HG03342 (cell line): Measurements from ENCODE around the gene TPRA1.

Source experiments
- ATAC-seq: cut with Tn5 transposase; IDR thresholded peaks from one replicate; pipeline ENCODE4 v1.9.1; 2021; ENCODE audit warnings: mild to moderate bottlenecking, moderate library complexity; ENCODE audit not compliant: unreplicated experiment

The TPRA1 gene

DNA sequence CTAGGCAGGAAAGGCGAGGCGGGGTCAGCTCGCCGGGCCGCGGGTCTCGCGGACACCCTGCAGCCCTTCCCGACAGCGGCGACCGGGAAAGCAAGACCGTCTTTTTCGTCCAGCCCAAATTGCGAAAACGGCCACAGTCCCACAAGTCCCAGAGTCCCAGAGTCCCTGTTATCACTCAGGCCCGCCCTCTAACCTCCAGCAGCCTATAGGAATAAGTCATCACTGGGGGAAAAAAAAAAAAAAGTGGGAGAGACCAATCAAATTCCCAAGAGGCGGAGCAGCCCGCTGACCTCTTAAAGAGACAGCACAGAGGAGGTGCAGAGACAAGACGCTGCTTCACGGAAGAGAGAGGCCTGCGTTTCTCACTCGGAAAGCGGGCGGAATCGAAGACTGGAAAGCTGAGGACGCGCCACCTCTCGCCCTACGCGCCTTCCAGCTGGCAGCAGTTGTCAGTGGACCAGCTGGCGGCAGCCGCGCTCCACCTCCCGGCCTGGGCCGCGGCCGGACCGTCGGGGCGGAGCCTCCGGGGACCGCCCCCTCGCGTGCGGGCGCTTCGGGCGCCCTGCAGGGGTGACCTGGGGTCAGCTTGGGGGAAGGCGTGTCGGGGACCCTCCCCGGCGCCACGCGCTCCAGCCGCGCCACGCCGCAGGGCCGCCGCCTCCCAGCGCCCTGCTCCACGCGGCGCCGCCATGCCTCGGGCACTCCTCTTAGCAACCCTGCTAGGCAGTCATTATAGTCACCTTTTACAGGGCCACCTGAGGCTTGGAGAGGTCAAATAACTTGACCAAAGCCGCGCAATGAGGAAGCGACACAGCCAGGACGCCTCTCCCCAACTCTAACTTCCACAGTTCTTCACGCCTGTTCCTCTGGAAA lies at the start of gene TPRA1:
Gene TPRA1 (minus strand): TSS at position 141 of the 873 bp plus-strand sequence. CDS start 10,587 bp downstream, outside the sequence.
- ATAC-seq: peak; percentile 77

DNA sequence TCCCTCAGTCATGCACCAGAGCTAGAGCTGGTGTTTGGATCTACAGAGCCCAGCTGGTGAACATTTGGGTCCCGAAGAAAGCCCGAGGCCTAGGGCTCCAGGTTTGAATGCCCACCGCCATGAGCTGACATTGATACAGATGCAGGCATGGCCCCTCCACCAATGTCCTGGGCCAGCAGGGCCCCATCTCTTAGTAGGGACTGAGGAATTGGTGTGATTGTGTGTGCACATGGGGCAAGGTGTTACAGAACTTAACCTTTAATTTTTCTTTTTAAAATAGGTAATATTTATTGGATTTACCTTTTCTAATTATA lies 49.5 kb upstream of the TPRA1 start:
- ATAC-seq: no peak

DNA sequence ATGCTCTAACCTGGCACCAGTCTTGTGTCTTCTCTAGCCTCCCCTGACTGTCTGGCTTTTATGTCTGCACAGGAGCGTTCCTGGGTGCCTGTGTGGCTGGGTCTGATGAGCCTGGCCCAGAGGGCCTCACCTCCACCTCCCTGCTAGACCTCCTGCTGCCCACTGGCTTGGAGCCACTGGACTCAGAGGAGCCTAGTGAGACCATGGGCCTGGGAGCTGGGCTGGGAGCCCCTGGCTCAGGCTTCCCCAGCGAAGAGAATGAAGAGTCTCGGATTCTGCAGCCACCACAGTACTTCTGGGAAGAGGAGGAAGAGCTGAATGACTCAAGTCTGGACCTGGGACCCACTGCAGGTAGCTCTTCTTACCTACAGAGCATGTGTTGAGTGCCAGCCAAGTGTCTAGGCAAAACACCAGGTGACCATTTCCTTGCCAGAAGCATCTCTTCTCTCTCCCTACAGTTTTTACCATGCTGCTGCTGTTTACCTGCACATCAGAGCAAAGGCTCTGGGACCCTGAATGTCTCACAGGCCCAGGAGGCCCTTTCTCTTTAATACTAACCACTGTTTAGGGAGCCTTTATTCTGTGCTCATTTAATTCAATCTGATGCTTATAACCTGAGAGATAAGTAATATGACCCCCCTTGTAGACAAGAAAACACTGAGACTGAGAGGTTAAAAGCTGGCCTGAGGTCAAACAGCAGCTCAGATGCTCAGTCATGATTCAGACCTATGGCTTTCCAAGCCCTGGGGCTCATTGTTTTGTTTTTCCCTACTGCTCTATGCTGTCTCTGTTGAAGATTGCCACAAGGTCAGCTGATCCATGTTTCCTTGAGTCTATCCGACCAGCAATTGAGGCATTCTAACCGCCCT lies 48.9 kb upstream of the TPRA1 start:
- ATAC-seq: no peak

DNA sequence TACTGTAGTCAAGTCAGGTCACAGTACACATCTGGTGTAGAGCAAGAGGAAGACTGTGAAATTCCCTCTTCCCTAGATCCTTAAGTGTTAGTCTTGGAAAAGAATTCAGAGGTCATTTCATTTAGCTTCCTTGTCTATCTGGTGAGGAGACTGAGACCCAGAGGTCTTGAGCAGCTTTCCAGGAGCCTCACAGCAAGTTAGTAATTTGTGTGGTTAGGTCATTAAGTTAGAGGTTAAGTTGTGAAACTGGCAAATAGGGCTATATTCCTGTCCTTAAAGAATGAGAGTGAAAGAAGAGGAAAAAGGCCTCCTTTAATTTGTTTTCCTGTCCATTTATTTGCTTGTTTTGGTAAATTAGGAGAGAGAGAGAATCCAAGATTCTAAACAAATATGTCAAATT lies 47.4 kb upstream of the TPRA1 start:
- no peak for ATAC-seq

DNA sequence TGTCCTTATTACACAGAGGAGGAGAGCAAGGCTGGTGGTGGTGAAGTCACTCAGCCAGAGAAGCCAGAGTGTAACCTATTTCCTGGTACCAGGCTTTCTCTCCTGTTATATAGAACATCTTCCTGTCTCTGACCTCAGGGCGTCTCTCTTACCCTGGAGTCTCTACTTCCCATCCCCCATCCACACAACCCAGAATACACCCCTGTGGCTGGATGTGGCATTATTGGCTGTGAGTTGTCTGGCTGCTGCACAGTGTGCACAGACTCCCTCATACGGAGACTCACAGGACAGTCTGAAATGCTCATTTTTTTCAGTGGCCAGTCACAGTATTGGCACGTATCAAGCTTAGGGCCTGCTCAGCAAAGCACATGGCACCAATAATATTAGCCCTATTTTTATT lies 47.0 kb upstream of the TPRA1 start:
- ATAC-seq: no peak

DNA sequence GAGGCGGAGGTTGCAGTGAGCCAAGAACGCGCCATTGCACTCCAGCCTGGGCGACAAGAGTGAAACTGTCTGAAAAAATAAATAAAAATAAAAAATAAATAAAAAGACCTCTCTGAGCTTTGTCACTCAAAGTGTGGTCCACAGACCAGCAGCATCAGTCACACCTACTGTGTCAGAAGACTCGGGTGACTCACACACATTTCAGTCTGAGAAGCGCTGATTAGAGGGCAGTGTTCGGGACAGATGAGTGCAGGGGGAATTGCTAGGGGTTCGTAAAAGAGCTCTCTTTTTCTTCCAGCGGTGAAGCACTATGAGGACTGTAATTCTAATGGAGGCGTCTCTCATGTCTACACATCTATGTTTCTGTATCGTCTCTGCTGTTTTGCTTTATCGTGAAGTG lies 44.1 kb upstream of the TPRA1 start:
- ATAC-seq: no peak

DNA sequence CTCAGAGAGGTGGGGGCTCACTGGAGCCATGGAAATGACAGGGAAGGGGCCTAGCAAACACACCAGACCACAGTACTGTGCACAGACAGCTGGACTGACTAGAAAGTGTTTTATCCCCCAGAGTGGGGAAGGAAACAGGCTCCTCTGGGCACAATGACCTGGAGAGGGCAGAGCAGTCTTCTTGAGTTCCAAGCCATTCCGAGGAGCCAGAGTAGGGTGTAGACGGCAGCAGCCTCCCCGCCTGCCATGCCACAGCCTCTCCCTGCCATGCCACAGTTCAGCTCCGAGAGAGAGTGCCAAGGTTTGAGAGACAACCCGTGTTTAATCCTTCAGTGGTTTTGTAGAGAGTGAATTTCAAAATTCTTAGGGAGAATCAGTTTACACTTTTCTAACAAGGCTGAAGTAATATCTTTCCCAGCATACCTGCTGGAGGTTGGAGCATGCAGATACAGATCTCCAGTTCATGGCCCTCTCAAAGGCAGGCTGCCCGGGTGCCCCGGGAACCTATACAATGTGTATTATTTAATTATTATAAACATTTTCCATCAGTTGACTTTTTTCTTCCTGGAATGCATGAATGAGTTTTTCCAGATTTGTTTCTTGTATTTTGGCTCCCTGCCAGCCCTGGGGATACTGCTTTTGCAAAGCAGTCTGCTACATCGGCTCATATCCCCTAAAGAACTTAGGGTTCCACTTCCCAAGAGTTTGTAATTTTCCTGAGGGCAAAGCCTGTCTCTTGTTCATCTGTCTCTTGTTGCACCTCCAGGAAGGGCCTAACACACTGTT lies 41.7 kb upstream of the TPRA1 start:
- no peak for ATAC-seq

DNA sequence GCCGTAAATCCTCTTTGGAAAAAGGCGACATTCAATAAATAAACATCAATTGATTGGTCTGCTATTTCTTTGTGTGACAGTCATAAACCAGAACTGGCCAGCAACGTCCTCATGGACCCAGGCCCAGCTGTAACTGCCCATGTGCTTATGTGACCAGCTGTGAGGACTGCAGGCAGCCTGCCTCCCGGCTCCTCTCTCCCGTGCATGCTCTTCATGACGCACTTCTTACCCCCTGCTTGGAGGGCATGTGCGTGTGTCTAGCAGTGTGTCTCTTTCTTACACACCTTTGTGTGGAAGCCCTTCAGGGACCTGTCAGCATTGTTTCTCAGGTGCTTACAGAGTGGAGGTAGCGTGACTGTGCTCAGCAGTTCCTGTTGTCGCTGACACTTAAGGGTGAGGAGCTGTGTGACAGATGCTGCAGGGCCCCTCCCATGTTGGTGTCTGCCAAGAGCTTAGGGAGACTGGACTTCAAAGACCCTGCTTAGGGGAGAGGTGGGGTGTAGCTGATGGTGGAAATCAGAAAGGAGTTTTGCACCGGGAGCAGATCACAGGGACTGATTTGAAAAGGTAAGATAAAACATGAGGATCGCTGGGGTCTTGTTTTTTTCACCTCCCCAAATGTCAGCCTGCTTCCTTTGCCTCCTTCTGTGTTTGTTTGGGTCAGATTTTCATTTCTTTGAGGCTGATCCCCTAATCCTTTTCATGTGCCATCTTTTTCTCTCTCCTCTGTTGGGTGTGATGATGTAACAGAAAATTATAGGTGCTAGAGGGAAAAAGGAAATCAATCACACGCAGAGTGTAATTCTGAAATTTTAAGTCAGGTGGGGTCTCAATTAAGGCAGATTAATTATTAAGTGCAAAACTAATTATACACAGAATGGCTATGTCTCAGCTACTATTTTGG lies 40.5 kb upstream of the TPRA1 start:
- no peak for ATAC-seq

DNA sequence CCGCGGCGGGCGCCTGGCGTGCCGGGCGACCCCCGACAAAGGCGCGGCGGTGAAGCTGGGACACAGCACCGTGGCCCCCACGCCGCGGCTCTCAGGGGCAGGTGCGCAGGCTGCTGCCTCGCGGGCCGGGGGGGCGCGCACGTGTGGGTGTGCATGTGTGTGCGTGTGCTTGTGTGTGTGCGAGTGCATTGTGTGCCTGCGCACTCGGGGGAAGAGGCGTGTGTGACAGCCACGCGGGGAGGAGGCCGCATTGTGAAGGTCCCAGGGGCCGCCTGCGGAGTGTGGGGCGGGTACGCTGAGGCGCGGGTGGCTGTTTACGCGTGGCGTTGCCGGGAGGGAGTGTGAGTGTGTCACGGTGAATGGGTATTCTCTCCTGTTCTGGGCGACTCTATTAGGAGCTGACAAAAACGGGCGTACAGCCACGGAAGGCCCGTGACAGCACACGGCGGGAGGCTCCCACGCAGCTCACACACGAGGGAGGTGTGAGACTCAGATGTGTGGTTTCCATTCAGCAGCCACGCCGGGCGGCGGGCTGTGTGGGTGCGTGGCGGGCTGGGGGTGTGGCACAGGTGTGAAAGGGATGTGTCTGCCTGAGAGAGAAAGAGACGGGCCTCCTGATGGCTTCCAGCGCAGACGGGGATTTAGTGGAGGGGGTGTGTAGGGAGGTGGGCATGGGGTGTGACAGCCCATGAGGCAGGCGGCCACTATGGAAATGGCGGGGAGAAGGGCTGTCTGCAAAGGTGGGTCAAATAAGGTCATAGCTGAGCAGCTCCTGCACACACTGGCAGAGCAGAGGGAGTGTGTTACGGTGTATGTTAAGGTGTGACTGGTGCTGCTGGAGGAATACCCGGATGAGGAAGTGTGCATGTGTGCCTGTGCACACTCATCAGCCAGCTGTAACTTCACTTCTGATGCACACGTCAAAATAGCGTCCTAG lies 39.2 kb upstream of the TPRA1 start:
- no peak for ATAC-seq

DNA sequence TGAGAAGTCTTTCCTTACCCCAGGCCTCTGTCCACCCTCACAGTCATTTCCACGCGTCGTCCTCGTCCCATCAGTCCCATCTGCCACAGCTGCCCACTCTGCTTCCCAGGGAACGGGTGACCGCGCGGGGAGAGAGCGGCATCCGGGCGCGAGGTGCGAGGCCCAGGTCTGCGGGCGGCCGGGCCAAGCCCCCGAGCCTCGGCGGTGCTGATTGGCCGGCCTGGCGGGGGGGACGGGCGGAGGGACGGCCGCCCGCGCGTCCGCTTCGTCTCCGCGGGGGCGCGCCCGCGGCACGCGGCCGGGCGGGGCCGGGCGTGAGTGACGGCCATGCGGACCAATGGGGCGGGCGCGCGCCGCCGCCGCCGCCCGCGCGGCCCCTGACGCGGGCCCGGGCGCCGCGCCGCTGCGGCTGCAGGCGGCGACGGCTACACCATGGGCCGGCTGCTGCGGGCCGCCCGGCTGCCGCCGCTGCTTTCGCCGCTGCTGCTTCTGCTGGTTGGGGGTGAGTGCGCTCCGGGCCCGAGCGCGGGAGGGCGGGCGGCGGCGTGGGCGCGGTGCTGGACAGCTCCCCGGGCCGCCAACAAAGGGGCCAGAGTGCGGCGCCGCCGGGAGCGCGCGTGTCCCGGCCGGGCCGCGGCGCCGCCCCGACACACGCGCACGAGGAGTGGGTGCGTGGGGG lies 38.4 kb upstream of the TPRA1 start, which contains the start of gene PODXL2:
Gene PODXL2 (plus strand): TSS at position 398 of the 679 bp plus-strand sequence. CDS start 35 bp downstream, at position 433.
- no peak for ATAC-seq

DNA sequence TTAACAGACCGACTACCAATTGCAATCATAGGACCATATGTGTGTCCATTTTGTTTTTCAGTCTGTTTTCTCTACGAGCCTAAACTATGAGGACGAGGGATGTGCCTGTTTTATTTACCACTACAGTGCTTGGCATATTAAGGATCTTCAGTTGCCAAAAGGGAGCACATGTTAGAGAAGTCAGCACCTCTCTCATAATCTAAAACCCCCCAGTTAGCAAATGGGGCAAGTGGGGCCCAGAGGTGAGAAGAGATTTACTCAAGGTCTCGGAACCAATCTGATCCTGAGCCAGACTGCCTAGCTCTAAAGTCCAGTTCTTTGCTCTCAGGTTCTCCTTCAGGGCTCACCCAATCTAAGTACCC lies 37.9 kb upstream of the TPRA1 start:
- no peak for ATAC-seq

DNA sequence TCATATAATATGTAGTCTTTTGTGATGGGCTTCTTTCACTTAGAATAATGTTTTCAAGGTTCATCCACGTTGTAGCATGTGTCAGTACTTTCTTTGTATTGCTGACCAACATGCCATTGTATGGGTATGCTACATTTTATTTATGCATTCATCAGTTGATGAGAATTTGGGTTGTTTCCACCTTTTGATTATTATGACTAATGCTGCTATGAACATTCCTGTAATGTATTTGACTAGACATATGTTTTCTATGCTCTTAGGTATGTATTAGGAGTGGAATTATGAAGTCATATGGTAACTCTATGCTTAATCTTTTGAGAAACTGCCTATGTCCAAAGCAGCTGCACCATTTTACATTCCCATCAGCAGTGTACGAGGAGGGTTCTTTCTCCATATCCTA lies 35.3 kb upstream of the TPRA1 start:
- no peak for ATAC-seq

DNA sequence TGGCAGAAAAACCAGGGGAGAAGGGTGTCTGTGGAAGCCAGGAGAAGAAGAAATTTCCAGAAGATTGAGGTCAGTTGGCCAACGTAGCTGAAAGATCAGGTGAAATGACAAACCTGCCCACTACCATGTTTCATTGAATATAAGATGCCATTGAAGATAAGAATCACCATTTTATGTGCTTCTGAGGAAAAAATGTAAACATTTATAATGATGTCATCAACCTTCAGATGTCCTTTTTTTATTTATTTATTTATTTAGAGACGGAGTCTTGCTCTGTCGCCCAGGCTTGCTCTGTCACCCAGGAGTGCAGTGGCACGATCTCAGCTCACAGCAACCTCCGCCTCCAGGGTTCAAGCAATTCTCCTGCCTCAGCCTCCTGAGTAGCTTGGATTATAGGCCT lies 33.5 kb upstream of the TPRA1 start:
- no peak for ATAC-seq

DNA sequence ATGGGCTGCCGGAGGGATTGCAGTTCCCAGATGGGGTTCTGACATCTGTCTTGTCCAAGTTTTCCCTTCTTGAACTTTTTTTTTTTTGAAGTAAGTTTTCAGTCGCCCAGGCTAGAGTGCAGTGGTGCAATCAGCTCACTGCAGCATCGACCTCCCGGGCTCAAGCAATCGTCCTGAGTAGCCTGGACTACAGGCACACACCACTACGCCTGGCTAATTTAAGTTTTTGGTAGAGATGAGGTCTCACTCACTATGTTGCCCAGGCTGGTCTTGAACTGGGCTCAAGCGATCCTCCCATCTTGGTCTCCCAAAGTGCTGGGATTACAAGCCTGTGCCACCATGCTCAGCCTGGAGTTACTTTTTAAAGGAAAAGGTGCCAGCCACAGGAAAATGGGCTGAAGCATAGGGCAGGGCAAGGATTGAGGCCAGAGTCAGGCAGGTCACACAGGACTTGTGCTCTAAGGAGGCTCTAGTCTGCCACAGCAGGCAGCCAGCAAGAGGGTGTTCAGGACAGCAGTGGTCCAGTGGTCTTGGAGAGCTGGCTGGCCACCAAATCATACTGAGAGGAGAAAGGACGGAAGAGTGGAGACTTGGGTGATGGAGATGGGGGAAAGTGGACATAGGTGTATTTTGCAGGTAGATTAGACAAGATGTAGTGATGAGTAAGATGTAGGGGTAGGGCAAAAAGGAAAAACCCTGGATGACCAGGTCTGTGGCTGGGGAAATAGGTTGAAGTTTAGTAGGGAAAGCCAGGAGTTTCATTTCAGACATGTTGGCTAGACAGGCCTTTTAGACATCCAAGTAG lies 32.4 kb upstream of the TPRA1 start:
- ATAC-seq: no peak

DNA sequence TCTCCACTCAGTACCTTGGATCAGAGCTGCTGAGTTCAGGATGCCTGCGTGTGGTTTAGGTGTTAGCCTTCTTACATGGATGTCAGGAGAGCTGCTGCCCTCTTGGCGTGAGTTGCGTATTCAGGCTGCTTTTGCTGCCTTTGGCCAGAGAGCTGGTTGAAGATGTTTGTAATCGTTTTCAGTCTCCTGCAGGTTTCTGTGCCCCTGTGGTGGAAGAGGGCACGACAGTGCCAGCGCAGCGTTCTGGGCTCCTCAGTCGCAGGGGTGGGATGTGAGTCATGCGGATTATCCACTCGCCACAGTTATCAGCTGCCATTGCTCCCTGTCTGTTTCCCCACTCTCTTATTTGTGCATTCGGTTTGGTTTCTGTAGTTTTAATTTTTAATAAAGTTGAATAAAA lies 31.5 kb upstream of the TPRA1 start:
- no peak for ATAC-seq

DNA sequence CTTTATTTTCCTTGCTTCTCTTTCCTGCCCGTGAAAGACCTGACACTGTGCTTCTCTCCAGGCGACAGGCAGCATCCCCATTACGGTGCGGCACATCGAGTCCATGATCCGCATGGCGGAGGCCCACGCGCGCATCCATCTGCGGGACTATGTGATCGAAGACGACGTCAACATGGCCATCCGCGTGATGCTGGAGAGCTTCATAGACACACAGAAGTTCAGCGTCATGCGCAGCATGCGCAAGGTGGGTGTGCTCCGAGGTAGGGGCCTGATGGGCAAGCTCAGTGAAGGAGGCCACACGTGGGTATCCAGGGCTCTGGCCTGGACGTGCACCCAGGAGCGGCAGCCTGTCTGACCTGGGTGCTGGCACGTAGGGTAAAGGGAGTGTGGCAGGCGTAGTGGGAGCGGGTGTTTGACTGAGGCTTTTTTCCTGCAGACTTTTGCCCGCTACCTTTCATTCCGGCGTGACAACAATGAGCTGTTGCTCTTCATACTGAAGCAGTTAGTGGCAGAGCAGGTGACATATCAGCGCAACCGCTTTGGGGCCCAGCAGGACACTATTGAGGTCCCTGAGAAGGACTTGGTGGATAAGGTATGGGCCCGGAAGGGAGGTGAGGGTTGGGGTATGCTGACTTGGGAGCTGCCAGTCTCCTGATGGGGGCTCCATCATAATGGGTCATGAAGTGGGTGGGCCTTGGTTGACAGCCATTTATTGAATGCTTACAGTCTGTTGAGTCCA lies 30.3 kb upstream of the TPRA1 start:
- ATAC-seq: no peak

DNA sequence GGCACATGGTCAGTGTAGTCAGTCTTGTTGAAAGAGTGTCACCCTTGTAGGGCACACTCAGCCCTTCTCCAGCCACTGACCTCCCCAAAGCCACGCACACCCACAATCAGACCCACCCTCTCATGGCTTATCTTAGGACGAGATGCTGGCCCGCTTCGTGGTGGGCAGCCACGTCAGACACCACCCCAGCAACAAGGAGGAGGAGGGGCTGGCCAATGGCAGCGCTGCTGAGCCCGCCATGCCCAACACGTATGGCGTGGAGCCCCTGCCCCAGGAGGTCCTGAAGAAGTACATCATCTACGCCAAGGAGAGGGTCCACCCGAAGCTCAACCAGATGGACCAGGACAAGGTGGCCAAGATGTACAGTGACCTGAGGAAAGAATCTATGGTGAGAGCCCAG lies 28.4 kb upstream of the TPRA1 start:
- no peak for ATAC-seq
